Activated T-cell treated with anti-CD3 and anti-CD28 coated beads, Interleukin-2, amount 50 U/mL, for 4 hours (primary cell): ENCODE results near the gene CNTFR. TPM values are rescaled to one million over a fixed set of nuclear protein-coding genes. Genes with fewer than 3 reads are reported as not detected.
"Not testable (repeated sequence)": the region's sequence is repeated elsewhere in the genome, so short reads cannot be mapped to it uniquely, and the experiment has no call there.

ENCODE experiments used
- ATAC-seq, 2 donors: fragments of 200-7000 bp; cut with Tn5 transposase; one replicate each; pipeline ENCODE4 v1.10.0; 2021
- DNase-seq: peaks from one replicate; pipeline ENCODE4 v3.0.0-alpha.2; 2020
- H3K27me3 Mint-ChIP-seq: one replicate; pipeline ENCODE4 v1.8.0; 2021; ENCODE audit warnings: low read depth, mixed read lengths
- H3K36me3 Mint-ChIP-seq: one replicate; pipeline ENCODE4 v1.8.0; 2022; ENCODE audit warnings: mixed read lengths; ENCODE audit not compliant: insufficient read depth
- H3K4me1 Mint-ChIP-seq: one replicate; pipeline ENCODE4 v1.8.0; 2021; ENCODE audit warnings: low read depth, mixed read lengths
- H3K4me3 Mint-ChIP-seq: one replicate; pipeline ENCODE4 v1.8.0; 2021; ENCODE audit warnings: mild to moderate bottlenecking, moderate library complexity, mixed read lengths
- H3K9me3 Mint-ChIP-seq: one replicate; pipeline ENCODE4 v1.8.0; 2021; ENCODE audit warnings: mixed read lengths
- total RNA-seq, 3 donors: library from RNA; stranded (reverse); gene quantifications; one replicate each; pipeline ENCODE4 v1.2.1, GENCODE V29; 2021

The CNTFR gene
- under 1 TPM in 1 of 3 donors, not detected in 2; 0.18 TPM for total RNA-seq

- peaks cover 31% of the 10 kb centered on the region for H3K4me1 Mint-ChIP-seq
- no peak for DNase-seq
- no peaks in the 10 kb centered on the region for H3K36me3 Mint-ChIP-seq
- no peaks in the 10 kb centered on the region for H3K9me3 Mint-ChIP-seq
- H3K4me3 Mint-ChIP-seq, result peak within 1 kb of the TSS; percentile 76
- peak; percentile 26 to 38 for ATAC-seq
- H3K27me3 Mint-ChIP-seq, result peaks cover 85% of the 10 kb centered on the region
These were observed at the start of gene CNTFR for GRCh38 chr9:34589636-34590380. Gene CNTFR, minus strand, starts transcription at chr9:34589724. Its CDS starts 20,743 bp downstream, at chr9:34568981.

GRCh38 chr9:34639322-34639721 is 49.8 kb upstream of the CNTFR start:
- DNase-seq, ATAC-seq, H3K4me3 Mint-ChIP-seq, H3K27me3 Mint-ChIP-seq, H3K9me3 Mint-ChIP-seq, H3K36me3 Mint-ChIP-seq: not testable (repeated sequence)
- H3K4me1 Mint-ChIP-seq, result peaks cover 34% of the 10 kb centered on the region

- peaks cover 40% of the 10 kb centered on the region for H3K4me1 Mint-ChIP-seq
- DNase-seq (no peak), ATAC-seq (no peak)
- no peaks in the 10 kb centered on the region for H3K9me3 Mint-ChIP-seq
- peak overlapping the region; percentile 95 for H3K4me3 Mint-ChIP-seq
- H3K36me3 Mint-ChIP-seq, result peaks cover 10% of the 10 kb centered on the region
- no peaks in the 10 kb centered on the region for H3K27me3 Mint-ChIP-seq
These were observed 48.6 kb upstream of the CNTFR start for GRCh38 chr9:34638138-34638445.

GRCh38 chr9:34637356-34638137 is 48.0 kb upstream of the CNTFR start, which contains the start of gene SIGMAR1:
Gene SIGMAR1, minus strand, starts transcription at chr9:34637787. Its CDS starts 90 bp downstream, at chr9:34637697.
- H3K27me3 Mint-ChIP-seq, result no peaks in the 10 kb centered on the region
- ATAC-seq (peak; percentile 92 to 93), DNase-seq (peak; percentile 92)
- peak within 1 kb of the TSS; percentile 95 for H3K4me3 Mint-ChIP-seq
- peaks cover 40% of the 10 kb centered on the region for H3K4me1 Mint-ChIP-seq
- no peaks in the 10 kb centered on the region for H3K9me3 Mint-ChIP-seq
- peaks cover 10% of the 10 kb centered on the region for H3K36me3 Mint-ChIP-seq

GRCh38 chr9:34636791-34637355 is 47.3 kb upstream of the CNTFR start:
- Mint-ChIP-seq H3K4me1 (peaks cover 40% of the 10 kb centered on the region), H3K9me3 (no peaks in the 10 kb centered on the region), H3K4me3 (peak overlapping the region; percentile 95), H3K27me3 (no peaks in the 10 kb centered on the region), H3K36me3 (peaks cover 10% of the 10 kb centered on the region)
- DNase-seq (no peak), ATAC-seq (peak; percentile 5 to 7)

- Mint-ChIP-seq H3K4me3 (peak overlapping the region; percentile 95), H3K9me3 (no peaks in the 10 kb centered on the region), H3K36me3 (peaks cover 10% of the 10 kb centered on the region), H3K4me1 (peaks cover 39% of the 10 kb centered on the region), H3K27me3 (peaks cover 2% of the 10 kb centered on the region)
- ATAC-seq (no peak), DNase-seq (no peak)
These were observed 46.0 kb upstream of the CNTFR start for GRCh38 chr9:34635556-34635955.

GRCh38 chr9:34634551-34635248 is 45.2 kb upstream of the CNTFR start:
- no peak for DNase-seq
- no peak for ATAC-seq
- Mint-ChIP-seq H3K9me3 (no peaks in the 10 kb centered on the region), H3K27me3 (peaks cover 9% of the 10 kb centered on the region), H3K36me3 (peaks cover 10% of the 10 kb centered on the region), H3K4me3 (peak overlapping the region; percentile 45), H3K4me1 (peaks cover 40% of the 10 kb centered on the region)

- Mint-ChIP-seq H3K36me3 (peaks cover 10% of the 10 kb centered on the region), H3K9me3 (no peaks in the 10 kb centered on the region), H3K4me1 (peaks cover 45% of the 10 kb centered on the region), H3K4me3 (peak overlapping the region; percentile 11), H3K27me3 (peaks cover 16% of the 10 kb centered on the region)
- DNase-seq, result peak; percentile 73
- ATAC-seq, result peak; percentile 16 to 24
These were observed 44.5 kb upstream of the CNTFR start for GRCh38 chr9:34633851-34634550.

GRCh38 chr9:34633166-34633565 is 43.6 kb upstream of the CNTFR start:
- H3K4me3 Mint-ChIP-seq, result no peak overlapping the region
- DNase-seq (no peak), ATAC-seq (no peak)
- peaks cover 10% of the 10 kb centered on the region for H3K36me3 Mint-ChIP-seq
- no peaks in the 10 kb centered on the region for H3K9me3 Mint-ChIP-seq
- H3K27me3 Mint-ChIP-seq, result peaks cover 21% of the 10 kb centered on the region
- peaks cover 43% of the 10 kb centered on the region for H3K4me1 Mint-ChIP-seq

- peaks cover 40% of the 10 kb centered on the region for H3K27me3 Mint-ChIP-seq
These were observed 41.1 kb upstream of the CNTFR start for GRCh38 chr9:34630402-34631154.

GRCh38 chr9:34629491-34629808 is 39.9 kb upstream of the CNTFR start:
- H3K36me3 Mint-ChIP-seq, result no peaks in the 10 kb centered on the region
- peaks cover 19% of the 10 kb centered on the region for H3K4me1 Mint-ChIP-seq
- peaks cover 45% of the 10 kb centered on the region for H3K27me3 Mint-ChIP-seq
- peak overlapping the region; percentile 75 for H3K4me3 Mint-ChIP-seq
- ATAC-seq, result peak in 1 of 2 donors; percentile 6
- no peak for DNase-seq
- H3K9me3 Mint-ChIP-seq, result no peaks in the 10 kb centered on the region

More at GRCh38 chr9:34630402-34631154, 41.1 kb upstream of the CNTFR start:
- no peak for DNase-seq
- H3K36me3 Mint-ChIP-seq, result peaks cover 4% of the 10 kb centered on the region
- no peaks in the 10 kb centered on the region for H3K9me3 Mint-ChIP-seq
- H3K4me1 Mint-ChIP-seq, result peaks cover 29% of the 10 kb centered on the region
- no peak for ATAC-seq
- H3K4me3 Mint-ChIP-seq, result peak overlapping the region; percentile 47

- Mint-ChIP-seq H3K27me3 (peaks cover 50% of the 10 kb centered on the region), H3K9me3 (no peaks in the 10 kb centered on the region), H3K36me3 (no peaks in the 10 kb centered on the region), H3K4me1 (peaks cover 15% of the 10 kb centered on the region), H3K4me3 (peak within 1 kb of the TSS; percentile 75)
- peak; percentile 94 for ATAC-seq
- peak; percentile 40 for DNase-seq
These were observed 39.3 kb upstream of the CNTFR start, which contains the start of gene ARID3C for GRCh38 chr9:34628656-34629490. Gene ARID3C, minus strand, starts transcription at chr9:34629066. Its CDS starts 1,052 bp downstream, at chr9:34628014.
